PFSK-1 (cell line): ENCODE measurements around the gene HEBP1.

Experiments used
- FOXP2 ChIP-seq: optimal IDR thresholded peaks from 2 replicates; pipeline ENCODE3; 2011; ENCODE audit warnings: borderline replicate concordance, control low read depth, inconsistent platforms; ENCODE audit not compliant: insufficient read depth; ENCODE audit errors: extremely low read length, extremely low read depth
- POLR2AphosphoS5 ChIP-seq: IDR thresholded peaks from 2 replicates; pipeline ENCODE4 v1.6.1; 2012; ENCODE audit warnings: low read depth, mild to moderate bottlenecking, control low read depth, low read length, moderate library complexity
- SIN3A ChIP-seq: IDR thresholded peaks from 2 replicates; pipeline ENCODE4 v1.6.1; 2012; ENCODE audit warnings: mild to moderate bottlenecking, low read length, moderate library complexity, borderline replicate concordance; ENCODE audit not compliant: insufficient read depth
- TAF1 ChIP-seq: IDR thresholded peaks from 2 replicates; pipeline ENCODE4 v1.6.1; 2012; ENCODE audit warnings: low read length, control low read depth, borderline replicate concordance; ENCODE audit not compliant: insufficient read depth
- TF ChIP-seq, protein P1 (sequence below), 2 experiments: IDR thresholded peaks; 2 replicates each; pipeline versions ENCODE4 v1.6.1 to v1.8.0; 2011 to 2012; ENCODE audit warnings: low read depth in 2 of 2, low read length in 2 of 2, control low read depth in 1 of 2, inconsistent platforms in 1 of 2, mild to moderate bottlenecking in 1 of 2, moderate library complexity in 1 of 2; ENCODE audit not compliant: insufficient read depth in 1 of 2

HEBP1 gene

GRCh38 chr12:12951504-12951903 is 48.6 kb downstream of the HEBP1 start:
- no peak for TF ChIP-seq SIN3A
- no peak for TF ChIP-seq FOXP2
- no peak for TF ChIP-seq TAF1
- no peak for TF ChIP-seq POLR2AphosphoS5
- TF ChIP-seq, protein P1, sequence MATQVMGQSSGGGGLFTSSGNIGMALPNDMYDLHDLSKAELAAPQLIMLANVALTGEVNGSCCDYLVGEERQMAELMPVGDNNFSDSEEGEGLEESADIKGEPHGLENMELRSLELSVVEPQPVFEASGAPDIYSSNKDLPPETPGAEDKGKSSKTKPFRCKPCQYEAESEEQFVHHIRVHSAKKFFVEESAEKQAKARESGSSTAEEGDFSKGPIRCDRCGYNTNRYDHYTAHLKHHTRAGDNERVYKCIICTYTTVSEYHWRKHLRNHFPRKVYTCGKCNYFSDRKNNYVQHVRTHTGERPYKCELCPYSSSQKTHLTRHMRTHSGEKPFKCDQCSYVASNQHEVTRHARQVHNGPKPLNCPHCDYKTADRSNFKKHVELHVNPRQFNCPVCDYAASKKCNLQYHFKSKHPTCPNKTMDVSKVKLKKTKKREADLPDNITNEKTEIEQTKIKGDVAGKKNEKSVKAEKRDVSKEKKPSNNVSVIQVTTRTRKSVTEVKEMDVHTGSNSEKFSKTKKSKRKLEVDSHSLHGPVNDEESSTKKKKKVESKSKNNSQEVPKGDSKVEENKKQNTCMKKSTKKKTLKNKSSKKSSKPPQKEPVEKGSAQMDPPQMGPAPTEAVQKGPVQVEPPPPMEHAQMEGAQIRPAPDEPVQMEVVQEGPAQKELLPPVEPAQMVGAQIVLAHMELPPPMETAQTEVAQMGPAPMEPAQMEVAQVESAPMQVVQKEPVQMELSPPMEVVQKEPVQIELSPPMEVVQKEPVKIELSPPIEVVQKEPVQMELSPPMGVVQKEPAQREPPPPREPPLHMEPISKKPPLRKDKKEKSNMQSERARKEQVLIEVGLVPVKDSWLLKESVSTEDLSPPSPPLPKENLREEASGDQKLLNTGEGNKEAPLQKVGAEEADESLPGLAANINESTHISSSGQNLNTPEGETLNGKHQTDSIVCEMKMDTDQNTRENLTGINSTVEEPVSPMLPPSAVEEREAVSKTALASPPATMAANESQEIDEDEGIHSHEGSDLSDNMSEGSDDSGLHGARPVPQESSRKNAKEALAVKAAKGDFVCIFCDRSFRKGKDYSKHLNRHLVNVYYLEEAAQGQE (IDR thresholded peaks at IDR 0.05; ENCODE audit: insufficient read depth in 1 of 2, low read depth in 2 of 2, low read length in 2 of 2) = no peak

- TF ChIP-seq SIN3A (no peak), POLR2AphosphoS5 (no peak), TAF1 (no peak), FOXP2 (no peak)
- TF ChIP-seq, protein P1 (IDR thresholded peaks at IDR 0.05; ENCODE audit: insufficient read depth in 1 of 2, low read depth in 2 of 2, low read length in 2 of 2) = no peak
Measured at GRCh38 chr12:12947902-12948301, 52.2 kb downstream of the HEBP1 start.

DNA sequence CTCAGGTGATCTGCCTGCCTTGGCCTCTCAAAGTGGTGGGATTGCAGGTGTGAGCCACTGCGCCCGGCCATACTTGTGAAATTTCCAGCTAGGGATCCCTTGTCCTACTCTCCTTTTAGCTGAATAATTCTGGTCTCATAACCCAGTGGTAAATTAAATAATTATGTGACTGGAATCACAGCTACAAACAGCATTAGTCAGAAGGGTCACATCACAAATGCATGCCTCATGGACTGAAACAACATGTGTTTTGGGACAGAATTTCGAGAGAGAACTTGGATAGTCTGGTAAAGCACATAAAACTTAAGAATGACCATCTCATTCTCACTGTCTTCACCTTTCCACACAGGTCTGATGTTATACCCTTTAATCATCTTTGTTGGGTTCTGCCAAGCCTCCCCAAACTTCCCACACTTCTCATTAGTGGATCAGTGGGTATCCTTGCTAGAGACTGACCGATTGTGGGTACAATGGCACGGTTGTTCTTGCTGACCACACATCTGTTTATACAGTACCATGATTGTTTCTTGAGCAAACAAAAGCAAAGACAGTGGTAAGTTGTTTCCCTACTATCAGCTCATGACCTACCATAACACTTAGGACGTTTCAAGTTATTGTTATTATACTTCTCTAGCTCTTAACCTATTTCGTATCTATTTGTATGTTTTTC is 53.2 kb downstream of the HEBP1 start:
- TF ChIP-seq TAF1 = no peak
- no peak for TF ChIP-seq FOXP2
- TF ChIP-seq, protein P1 (IDR thresholded peaks at IDR 0.05; ENCODE audit: insufficient read depth in 1 of 2, low read depth in 2 of 2, low read length in 2 of 2) = no peak
- TF ChIP-seq SIN3A = no peak

DNA sequence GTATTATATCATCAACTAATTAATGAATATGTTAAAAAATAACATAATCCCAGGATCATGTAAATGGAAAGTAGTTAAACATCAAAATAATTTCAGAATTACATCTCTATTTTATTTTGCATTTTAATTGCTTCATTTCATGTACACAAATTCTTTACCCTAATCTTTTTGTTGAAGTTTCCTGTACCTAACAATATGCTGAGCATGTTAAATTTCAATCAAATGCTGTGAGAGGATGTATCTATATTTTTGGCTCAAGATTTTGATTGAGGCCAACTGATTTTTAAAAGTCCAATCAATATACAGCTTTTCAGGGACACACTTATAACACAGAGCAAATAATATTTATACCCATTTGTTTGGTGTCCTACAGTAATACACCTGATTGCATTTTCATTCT is 54.5 kb downstream of the HEBP1 start:
- TF ChIP-seq, protein P1 (IDR thresholded peaks at IDR 0.05; ENCODE audit: insufficient read depth in 1 of 2, low read depth in 2 of 2, low read length in 2 of 2) = no peak
- no peak for TF ChIP-seq TAF1

DNA sequence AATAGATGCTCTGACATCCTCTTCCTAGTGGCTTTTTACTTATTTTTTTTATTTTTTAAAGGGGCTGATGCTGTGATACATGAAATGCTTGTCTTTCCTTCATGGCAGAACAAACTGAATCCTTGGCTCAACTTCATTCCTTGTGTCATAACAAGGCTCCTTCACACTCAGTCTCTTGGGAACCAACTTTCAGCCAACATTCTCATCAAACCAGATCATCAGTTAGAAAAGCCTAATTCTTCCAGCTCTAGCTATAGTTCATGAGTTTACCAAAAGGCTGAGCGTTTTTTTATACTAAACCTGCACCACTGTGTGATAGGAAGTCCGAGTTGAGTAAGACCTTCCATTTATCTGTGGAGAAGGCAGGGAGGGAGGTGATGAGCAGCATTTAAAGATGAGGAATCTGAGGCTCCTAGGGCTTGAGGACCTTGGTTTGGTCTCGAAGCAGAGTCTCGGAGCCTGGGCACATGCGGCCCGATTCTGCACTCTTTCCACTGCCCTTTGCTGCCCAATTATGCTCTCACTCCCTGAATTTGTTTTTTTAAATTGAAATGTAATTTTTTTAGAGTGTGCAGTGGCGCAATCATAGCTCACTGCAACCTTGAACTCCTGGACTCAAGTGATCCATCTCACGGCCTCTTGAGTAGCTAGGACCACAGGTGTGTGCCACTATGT is 56.3 kb downstream of the HEBP1 start:
- TF ChIP-seq TAF1 = no peak
- TF ChIP-seq POLR2AphosphoS5 = no peak
- no peak for TF ChIP-seq SIN3A
- TF ChIP-seq FOXP2 = no peak
- TF ChIP-seq, protein P1 (IDR thresholded peaks at IDR 0.05; ENCODE audit: insufficient read depth in 1 of 2, low read depth in 2 of 2, low read length in 2 of 2) = no peak
